ENCODE measurements around the gene CCNY. TPM values are rescaled to one million over a fixed set of nuclear protein-coding genes. Genes with fewer than 3 reads are reported as not detected.

The CCNY gene
- total and polyA plus RNA-seq, 2 of the 4 experiments (the other 2 are of a cell fraction), result 38.0 to 131 TPM

DNA sequence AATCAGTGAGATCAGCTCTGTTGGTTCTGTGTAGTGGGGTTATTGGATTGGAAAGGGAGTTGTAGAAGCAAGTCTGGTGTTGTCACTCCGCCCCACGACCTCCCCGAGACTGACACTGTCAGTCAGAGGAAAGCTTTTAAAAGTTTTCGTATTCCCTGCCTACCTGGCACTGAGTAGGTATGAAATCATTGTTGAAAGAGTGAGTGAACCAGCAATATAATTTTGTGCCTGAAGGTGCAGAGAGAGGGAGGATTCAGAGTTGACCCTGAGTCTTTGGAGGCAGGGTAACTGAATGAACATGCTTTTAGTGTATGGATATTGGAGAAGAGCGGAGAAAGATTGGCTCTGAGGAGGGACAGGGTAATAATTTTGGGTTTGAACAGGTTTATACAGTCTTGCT lies 27.3 kb downstream of the CCNY start:
- no peaks in the 10 kb centered on the region for H3K27me3 ChIP-seq (ENCODE audit: control insufficient read depth, insufficient read depth, low read length)
- intact Hi-C loops (cut with micrococcal nuclease) (no loop called here), in situ Hi-C loops (cut with MboI; ENCODE audit: low sequenced_read_pairs) (no loop called here), dilution Hi-C loops (cut with HindIII; ENCODE audit: low sequenced_read_pairs, unreplicated experiment) (no loop called here)
- H2BK120ac ChIP-seq (ENCODE audit: low read depth, low read length), result no peak overlapping the region
- no peak overlapping the region for H3K18ac ChIP-seq (ENCODE audit: low read depth, low read length)
- H3K4ac ChIP-seq (ENCODE audit: low read depth, low read length), result no peak overlapping the region
- CTCF ChIA-PET, result no interaction called here
- WGBS, 2 experiments (ENCODE audit: extremely low coverage in 2 of 2, insufficient read length in 1 of 2), result no CpG with 5 or more reads among the region's 5 CpGs
- BruUV-seq (replicated peaks), result no TSS peak
- DNase-seq (no peak), ATAC-seq (ENCODE audit: low read depth) (no peak)
- no peak overlapping the region for H2BK15ac ChIP-seq (ENCODE audit: low read depth, low read length)
- no peak overlapping the region for H4K91ac ChIP-seq (ENCODE audit: insufficient read depth, low read depth, low read length)
- TF ChIP-seq FOS (IDR thresholded peaks at IDR 0.05; ENCODE audit: low read depth, low read length) (no peak), RCOR1 (IDR thresholded peaks at IDR 0.05; ENCODE audit: insufficient replicate concordance, low read length) (no peak), RFX5 (IDR thresholded peaks at IDR 0.05; ENCODE audit: low read depth, low read length) (no peak), MAFK (IDR thresholded peaks at IDR 0.05; ENCODE audit: low read depth, low read length) (no peak), MXI1 (IDR thresholded peaks at IDR 0.05; ENCODE audit: borderline replicate concordance, low read depth, low read length) (no peak), POLR2A (IDR thresholded peaks at IDR 0.05; ENCODE audit: low read depth, low read length) (no peak), RAD21 (IDR thresholded peaks at IDR 0.05; ENCODE audit: low read length) (no peak), CHD1 (IDR thresholded peaks at IDR 0.05; ENCODE audit: low read depth, low read length) (no peak), USF2 (IDR thresholded peaks at IDR 0.05; ENCODE audit: low read depth, low read length) (no peak), NFE2L2 (IDR thresholded peaks at IDR 0.05; ENCODE audit: low read depth, low read length) (no peak), BHLHE40 (IDR thresholded peaks at IDR 0.05; ENCODE audit: low read depth, low read length) (no peak), MAZ (IDR thresholded peaks at IDR 0.05; ENCODE audit: borderline replicate concordance, low read depth, low read length) (no peak), CEBPB (IDR thresholded peaks at IDR 0.05; ENCODE audit: low read depth, low read length) (no peak), SMC3 (IDR thresholded peaks at IDR 0.05; ENCODE audit: low read depth, low read length) (no peak), CTCF (conservative IDR thresholded peaks at IDR 0.05; ENCODE audit: low read depth, low read length) (no peak)
- TF ChIP-seq, protein P1, sequence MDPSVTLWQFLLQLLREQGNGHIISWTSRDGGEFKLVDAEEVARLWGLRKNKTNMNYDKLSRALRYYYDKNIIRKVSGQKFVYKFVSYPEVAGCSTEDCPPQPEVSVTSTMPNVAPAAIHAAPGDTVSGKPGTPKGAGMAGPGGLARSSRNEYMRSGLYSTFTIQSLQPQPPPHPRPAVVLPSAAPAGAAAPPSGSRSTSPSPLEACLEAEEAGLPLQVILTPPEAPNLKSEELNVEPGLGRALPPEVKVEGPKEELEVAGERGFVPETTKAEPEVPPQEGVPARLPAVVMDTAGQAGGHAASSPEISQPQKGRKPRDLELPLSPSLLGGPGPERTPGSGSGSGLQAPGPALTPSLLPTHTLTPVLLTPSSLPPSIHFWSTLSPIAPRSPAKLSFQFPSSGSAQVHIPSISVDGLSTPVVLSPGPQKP (IDR thresholded peaks at IDR 0.05; ENCODE audit: borderline replicate concordance, low read depth, low read length), result no peak
- POLR2A ChIA-PET (ENCODE audit: unreplicated experiment), result no interaction called here
- H3K23ac ChIP-seq (ENCODE audit: low read depth, low read length), result no peak overlapping the region
- no peak overlapping the region for H2BK5ac ChIP-seq (ENCODE audit: low read depth, low read length, poor library complexity, severe bottlenecking)
- H4K5ac ChIP-seq (ENCODE audit: low read depth, low read length), result no peak overlapping the region
- no peak overlapping the region for H3K14ac ChIP-seq (replicated peaks; ENCODE audit: low read depth, low read length)
- peaks cover 80% of the 10 kb centered on the region for H4K20me1 ChIP-seq (ENCODE audit: insufficient read depth, low read length)
- H3K9me3 ChIP-seq (ENCODE audit: control insufficient read depth, insufficient read depth, low read length), result no peaks in the 10 kb centered on the region
- H3K79me1 ChIP-seq (ENCODE audit: low read depth in 1 of 2, low read length in 2 of 2), result peaks cover 26 to 70% of the 10 kb centered on the region in 2 experiments
- no peak overlapping the region for H4K8ac ChIP-seq (ENCODE audit: low read depth in 2 of 2, low read length in 2 of 2)
- H3K4me2 ChIP-seq (ENCODE audit: low read depth, low read length), result no peak overlapping the region
- no peak overlapping the region for H2AK9ac ChIP-seq (replicated peaks; ENCODE audit: low read depth, low read length, poor library complexity)
- H3K9ac ChIP-seq (ENCODE audit: low read depth, low read length), result no peak overlapping the region
- peaks cover 10% of the 10 kb centered on the region; the same call in 1 of the 2 replicates for H3K9me1 ChIP-seq (ENCODE audit: insufficient read depth, low read length)
- no peak overlapping the region for H2BK20ac ChIP-seq (ENCODE audit: low read depth, low read length)
- H3K56ac ChIP-seq (ENCODE audit: extremely low read depth, insufficient read depth, low read length), result no peak overlapping the region
- no peak overlapping the region for H2AFZ ChIP-seq (replicated peaks; ENCODE audit: low read length, poor library complexity)
- peaks cover 6% of the 10 kb centered on the region; the same call in 1 of the 2 replicates for H3K4me1 ChIP-seq (ENCODE audit: control insufficient read depth, insufficient read depth, low read length)
- H2AK5ac ChIP-seq (ENCODE audit: low read depth, low read length), result no peak overlapping the region
- H3K27ac ChIP-seq (ENCODE audit: insufficient read depth, low read length), result no peak overlapping the region
- H3K36me3 ChIP-seq (ENCODE audit: control insufficient read depth, insufficient read depth, low read length), result no peaks in the 10 kb centered on the region
- H3K4me3 ChIP-seq (ENCODE audit: insufficient read depth, low read depth, low read length), result no peak overlapping the region
